Stimulated activated CD8-positive, alpha-beta memory T cell treated with anti-CD3 and anti-CD28 coated beads, Interleukin-12 subunit alpha, Interleukin-12 subunit beta, amount 100 ng/mL, for 4 hours (primary cell): ENCODE data around the gene PTTG2.

ENCODE experiments used
- DNase-seq: peaks from one replicate; pipeline ENCODE4 v3.0.0-alpha.2; 2020; ENCODE audit warnings: low read depth

Gene PTTG2

GRCh38 chr4:37985730-37986275, 25.6 kb downstream of the PTTG2 start:
- DNase-seq: no peak

DNA sequence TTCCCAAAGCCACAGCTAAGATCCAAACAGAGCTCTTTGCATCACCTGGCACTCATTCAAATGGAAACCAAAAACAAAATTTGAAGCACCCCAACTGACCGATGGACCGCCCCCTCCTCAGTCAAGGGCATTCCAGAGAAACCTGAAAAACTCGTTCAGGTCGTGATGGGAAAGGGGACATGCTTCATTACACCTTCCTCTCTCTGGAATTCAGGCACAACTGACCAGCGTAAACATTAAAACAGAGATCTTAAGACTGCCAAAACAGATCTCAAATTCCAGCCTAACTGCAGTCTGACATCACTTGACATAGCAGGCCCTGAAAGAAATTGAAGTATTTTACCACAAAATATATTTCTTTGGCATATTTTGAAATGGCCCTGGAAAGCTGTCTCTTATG, 28.5 kb downstream of the PTTG2 start:
- no peak for DNase-seq

- no peak for DNase-seq
Measured at GRCh38 chr4:37989398-37990260, 29.4 kb downstream of the PTTG2 start.

- no peak for DNase-seq
Measured at GRCh38 chr4:37990731-37991245, 30.6 kb downstream of the PTTG2 start.

DNA sequence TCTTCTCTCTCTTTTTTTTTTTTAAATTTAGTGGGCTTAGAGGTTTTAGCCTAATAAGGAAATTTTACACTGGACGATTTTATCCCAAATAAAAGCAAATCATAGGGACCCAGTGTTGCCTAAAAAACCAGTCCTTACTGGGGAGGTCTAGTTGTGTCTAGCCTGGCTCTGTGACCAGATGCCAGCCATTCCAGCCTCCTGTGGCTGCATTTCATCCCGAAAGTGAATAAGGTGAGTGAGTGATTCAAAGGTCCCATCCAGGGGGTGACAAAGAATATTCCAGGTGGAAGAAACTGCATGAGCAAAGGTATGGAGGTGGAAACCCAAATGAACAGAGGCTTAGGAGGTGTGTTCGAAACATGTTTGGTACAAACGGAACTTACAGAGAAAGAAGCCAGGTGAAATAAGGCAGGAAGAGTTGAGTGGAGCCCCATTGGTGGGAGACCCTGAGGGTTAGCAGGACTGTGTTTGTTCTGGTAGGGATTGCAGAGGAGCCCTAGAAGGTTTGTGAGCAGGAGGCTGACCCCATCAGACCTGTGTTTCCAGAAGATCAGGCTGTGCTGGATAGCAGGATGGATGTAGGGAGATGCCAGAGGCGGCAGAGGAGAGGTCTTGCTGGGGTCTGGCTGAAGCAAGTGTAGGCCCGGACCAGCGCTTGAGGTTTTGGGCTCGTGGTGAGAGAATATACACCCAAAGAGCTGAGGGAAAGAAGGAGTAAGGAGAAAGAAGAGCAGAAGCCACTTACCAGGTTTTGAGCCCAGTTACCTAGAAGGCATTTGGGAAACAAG, 31.6 kb downstream of the PTTG2 start:
- no peak for DNase-seq

GRCh38 chr4:37993806-37994205, 33.6 kb downstream of the PTTG2 start:
- no peak for DNase-seq

GRCh38 chr4:37994569-37994968, 34.4 kb downstream of the PTTG2 start:
- no peak for DNase-seq

DNA sequence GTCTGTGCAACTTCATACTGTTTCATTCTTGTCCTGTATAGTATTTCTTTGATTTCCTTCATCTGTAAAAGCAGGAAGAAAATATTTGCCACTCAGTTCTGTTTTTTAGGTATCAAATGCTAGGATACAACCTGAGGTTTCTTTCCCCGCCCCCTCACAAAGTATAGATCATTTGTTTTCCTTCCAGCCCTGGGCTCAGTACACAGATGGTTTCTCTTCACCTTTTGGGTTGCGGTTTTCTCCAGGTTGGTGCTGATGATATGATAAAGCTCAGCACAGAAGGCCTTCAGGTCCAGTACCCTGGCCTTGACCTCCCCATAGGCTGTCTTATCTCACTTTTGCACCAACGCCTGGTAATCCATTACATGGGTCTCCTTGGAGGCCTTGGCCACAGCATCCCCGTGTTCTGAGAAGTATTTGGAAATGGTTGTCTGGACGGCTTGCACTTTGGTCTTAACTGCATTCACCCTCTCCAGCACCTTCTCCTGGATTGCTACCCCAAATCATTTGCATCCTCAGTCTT, 35.2 kb downstream of the PTTG2 start:
- no peak for DNase-seq

GRCh38 chr4:37995981-37996775, 36.0 kb downstream of the PTTG2 start:
- no peak for DNase-seq

DNA sequence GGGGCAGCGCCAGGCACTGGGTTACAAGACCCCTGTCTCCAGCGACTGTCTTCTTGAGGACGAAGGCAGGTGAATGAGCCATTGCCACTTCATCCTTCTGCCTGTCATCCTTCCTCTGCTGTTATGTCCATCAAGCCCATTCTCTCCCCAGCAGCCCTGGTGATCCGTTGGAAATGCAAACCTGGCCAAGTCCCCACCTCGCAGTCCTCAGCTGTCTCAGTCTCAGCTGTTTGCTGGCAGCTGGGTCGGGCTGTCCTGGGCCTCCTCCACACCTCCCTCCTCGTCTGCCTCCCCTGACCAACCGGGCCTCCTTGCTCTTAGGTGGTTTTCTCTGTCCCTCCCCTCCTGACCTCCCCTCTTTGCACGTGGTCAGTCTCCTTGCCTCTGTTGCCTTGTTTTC, 38.0 kb downstream of the PTTG2 start:
- no peak for DNase-seq

DNA sequence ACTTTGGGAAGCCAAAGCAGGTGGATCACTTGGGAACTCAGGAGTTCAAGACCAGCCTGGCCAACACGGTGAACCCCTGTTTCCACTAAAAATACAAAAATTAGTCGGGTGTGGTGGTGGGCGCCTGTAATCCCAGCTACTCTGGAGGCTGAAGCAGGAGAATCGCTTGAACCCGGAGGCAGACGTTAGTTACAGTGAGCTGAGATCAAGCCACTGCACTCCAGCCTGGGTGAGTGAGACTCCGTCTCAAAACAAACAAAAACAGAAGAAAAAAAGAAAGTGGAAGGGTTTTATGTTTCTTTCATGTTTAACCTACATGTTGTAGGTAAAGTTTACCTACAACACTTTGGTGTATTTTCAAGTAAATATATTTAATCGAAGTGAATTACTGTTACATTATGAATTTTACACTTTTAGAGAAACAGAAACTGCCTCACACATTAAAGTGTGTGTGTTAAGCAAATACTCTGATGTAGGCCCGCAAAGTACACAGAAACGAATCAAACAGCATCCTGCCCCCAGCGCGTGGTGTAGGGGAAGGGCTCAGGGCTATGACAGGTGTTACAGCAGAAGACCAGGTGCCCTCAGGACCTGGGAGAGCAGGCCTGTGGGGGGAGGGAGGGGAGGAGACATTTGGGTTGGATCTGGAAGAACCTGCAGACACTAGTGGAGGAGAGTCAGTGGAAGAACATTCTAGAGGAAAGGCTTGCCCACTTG, 39.0 kb downstream of the PTTG2 start:
- DNase-seq: no peak

GRCh38 chr4:37999965-38000364, 39.8 kb downstream of the PTTG2 start:
- no peak for DNase-seq

GRCh38 chr4:38001927-38002326, 41.7 kb downstream of the PTTG2 start:
- DNase-seq: no peak

GRCh38 chr4:38002451-38003071, 42.4 kb downstream of the PTTG2 start:
- no peak for DNase-seq

GRCh38 chr4:38003102-38003501, 42.9 kb downstream of the PTTG2 start:
- no peak for DNase-seq

GRCh38 chr4:38003628-38004027, 43.4 kb downstream of the PTTG2 start:
- no peak for DNase-seq

DNA sequence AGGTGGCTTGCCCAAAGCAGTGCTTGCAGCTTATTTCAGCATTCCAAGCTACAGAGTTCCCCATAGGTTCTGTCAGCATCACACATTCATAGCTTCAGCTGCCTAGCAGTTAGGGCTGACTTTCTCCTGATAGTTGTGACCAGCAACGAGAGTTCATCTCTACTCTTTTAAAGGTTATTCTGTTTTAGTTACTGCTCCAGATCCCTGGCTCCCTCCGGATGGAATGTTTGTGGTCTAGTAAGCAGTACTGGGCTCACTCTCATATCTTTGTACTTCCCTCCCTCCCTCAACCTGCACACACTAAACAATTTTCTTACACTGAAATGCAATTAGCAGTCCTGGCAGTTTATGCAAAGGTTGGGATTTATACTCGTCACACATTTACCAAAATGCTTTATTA, 43.9 kb downstream of the PTTG2 start:
- DNase-seq: no peak

DNA sequence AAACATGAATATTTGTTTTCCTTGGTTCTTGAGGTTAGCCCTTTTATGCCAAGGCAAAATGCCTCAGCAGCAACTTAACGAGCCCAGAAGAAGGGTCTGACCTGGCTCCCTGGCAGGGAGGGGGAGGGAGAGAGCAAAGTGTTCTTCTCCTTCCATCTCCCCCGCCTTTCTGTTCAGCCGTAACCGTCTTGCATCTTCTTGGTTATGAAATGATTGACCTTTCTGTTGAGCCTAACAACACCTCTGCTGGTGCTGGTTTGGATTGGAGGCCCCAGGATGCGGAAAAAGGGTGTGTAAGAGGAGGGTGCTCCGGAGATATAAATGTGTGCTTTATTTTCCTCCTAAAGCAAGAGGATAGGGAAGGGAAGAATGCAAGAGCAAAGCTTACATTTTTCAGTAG, 44.7 kb downstream of the PTTG2 start:
- no peak for DNase-seq

DNA sequence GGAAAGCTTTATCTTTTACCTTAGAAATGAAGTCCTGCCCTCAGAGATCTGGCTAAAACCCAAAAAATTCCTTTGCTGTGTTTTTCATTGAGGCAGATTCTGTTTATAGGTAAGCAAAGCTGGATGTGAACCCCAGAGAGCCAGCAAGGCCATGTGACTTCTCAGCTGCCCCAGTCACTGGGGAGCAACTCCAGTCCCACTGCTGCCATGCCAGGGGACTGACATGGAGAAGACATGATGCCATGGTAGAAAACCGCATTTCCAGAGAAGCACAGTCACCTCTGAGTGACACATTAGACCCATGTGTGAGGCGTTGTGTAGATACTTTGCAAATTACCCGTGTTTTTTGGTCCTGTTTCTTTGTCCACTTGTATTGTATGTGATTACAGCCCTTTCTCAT, 45.4 kb downstream of the PTTG2 start:
- DNase-seq: no peak

DNA sequence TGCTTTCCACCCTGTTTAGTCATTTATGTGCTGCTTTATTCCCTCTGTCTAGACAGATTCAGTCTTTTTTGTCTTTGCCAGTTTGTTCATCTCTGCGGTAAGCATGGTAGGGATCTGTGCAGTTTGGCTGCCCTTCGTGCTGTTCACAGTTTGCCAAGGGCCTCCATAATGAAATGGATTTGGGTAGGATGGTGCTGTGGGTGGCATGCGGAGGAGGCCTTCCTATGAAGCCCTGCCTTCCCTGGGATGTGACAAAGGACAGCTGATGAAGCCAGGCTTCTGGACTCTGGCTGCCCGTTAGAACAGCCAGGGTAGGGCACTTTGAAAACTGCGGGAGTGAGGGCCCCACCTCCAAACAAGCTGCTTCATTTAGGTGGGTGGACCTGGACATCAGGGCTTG, 47.4 kb downstream of the PTTG2 start:
- DNase-seq: no peak

GRCh38 chr4:38008571-38009021, 48.4 kb downstream of the PTTG2 start:
- DNase-seq: no peak
